Psoas muscle (tissue), 8 donors: Measurements from ENCODE around the gene ULK1. TPM values are rescaled to one million over a fixed set of nuclear protein-coding genes. Genes with fewer than 3 reads are reported as not detected.
A peak's percentile ranks its signal among the peaks of the same experiment; 100 is the strongest.

Source experiments
- ATAC-seq, 4 donors: fragments of 200-7000 bp; cut with Tn5 transposase; one replicate each; pipeline ENCODE4 v1.9.1; 2020; ENCODE audit warnings: moderate library complexity in 3 of 4, mild to moderate bottlenecking in 2 of 4
- DNase-seq, 2 donors: peaks; one replicate each; pipeline ENCODE4 v3.0.0-alpha.2; 2020
- H3K27ac ChIP-seq: fragments of 200-600 bp; one replicate; pipeline ENCODE4 v1.8.0; 2022
- H3K27me3 ChIP-seq, 3 donors: fragments of 200-600 bp in 1 of 3; one replicate each; pipeline versions ENCODE4 v1.6.1 to v1.8.0; 2013 to 2022; ENCODE audit warnings: low read length in 2 of 3, mild to moderate bottlenecking in 2 of 3, moderate library complexity in 1 of 3; ENCODE audit not compliant: insufficient read depth in 3 of 3
- H3K36me3 ChIP-seq, 2 donors: fragments of 200-600 bp in 1 of 2; one replicate each; pipeline versions ENCODE4 v1.6.1 to v1.8.0; 2013 to 2022; ENCODE audit warnings: low read depth in 1 of 2, mild to moderate bottlenecking in 1 of 2, moderate library complexity in 1 of 2; ENCODE audit not compliant: insufficient read depth in 1 of 2
- H3K4me1 ChIP-seq: fragments of 200-600 bp; one replicate; pipeline ENCODE4 v1.8.0; 2022
- H3K4me3 ChIP-seq: fragments of 200-600 bp; one replicate; pipeline ENCODE4 v1.8.0; 2022; ENCODE audit warnings: mild to moderate bottlenecking
- H3K9me3 ChIP-seq: fragments of 200-600 bp; one replicate; pipeline ENCODE4 v1.8.0; 2022
- WGBS, 3 donors: extraction: QIAGEN DNeasy Blood & Tissue Kit; methylation state at CpG; one replicate each; pipeline versions ENCODE4 v1.1.6 to v1.1.7; 2013; 5-methylcytosine and 5-hydroxymethylcytosine counted together
- intact Hi-C, 2 donors: fragments of 100-400 bp; cut with DNase I; formaldehyde crosslinking; loops; one replicate each; pipeline versions ENCODE4 v1.11.0 to v1.14.2; 2022
- polyA plus RNA-seq, 3 donors: library from polyadenylated mRNA; stranded (reverse); fragments of 200-250 nt; gene quantifications; one replicate each; pipeline ENCODE4 v1.2.3, GENCODE V29; 2013
- total RNA-seq, 4 donors: library from RNA; stranded (reverse); fragmentation: NEBNext Ultra II Directional in 2 of 4; extraction: Animal tissue kit (Norgen Biotek cat#: 25700) in 2 of 4; gene quantifications; one replicate each; pipeline versions ENCODE4 v1.2.1 to v1.2.4, GENCODE V29; 2021 to 2023
- TF ChIP-seq, protein P1 (sequence below): fragments of 200-600 bp; IDR thresholded peaks from one replicate; pipeline ENCODE4 v1.8.0; 2022; ENCODE audit warnings: antibody characterized with exemption
- donor health status: healthy with polysubstance abuse.
- donor health status: DM: no; HTN: no; CAD: no; lungs with moderate emphysema.
- donor health status: Bipolar disorder and iron deficiency.
- donor health status: healthy.
- donor health status: DM: yes; HTN: yes; CAD: no.
- donor health status: DM: no; HTN: no; CAD: no.
- donor health status: DM: no; HTN: no; CAD: no.
- donor health status: DM: yes; HTN: yes; CAD: no.

The ULK1 gene
- total and polyA plus RNA-seq, 7 donors: 4.1 to 90.4 (median 58.0) TPM

DNA sequence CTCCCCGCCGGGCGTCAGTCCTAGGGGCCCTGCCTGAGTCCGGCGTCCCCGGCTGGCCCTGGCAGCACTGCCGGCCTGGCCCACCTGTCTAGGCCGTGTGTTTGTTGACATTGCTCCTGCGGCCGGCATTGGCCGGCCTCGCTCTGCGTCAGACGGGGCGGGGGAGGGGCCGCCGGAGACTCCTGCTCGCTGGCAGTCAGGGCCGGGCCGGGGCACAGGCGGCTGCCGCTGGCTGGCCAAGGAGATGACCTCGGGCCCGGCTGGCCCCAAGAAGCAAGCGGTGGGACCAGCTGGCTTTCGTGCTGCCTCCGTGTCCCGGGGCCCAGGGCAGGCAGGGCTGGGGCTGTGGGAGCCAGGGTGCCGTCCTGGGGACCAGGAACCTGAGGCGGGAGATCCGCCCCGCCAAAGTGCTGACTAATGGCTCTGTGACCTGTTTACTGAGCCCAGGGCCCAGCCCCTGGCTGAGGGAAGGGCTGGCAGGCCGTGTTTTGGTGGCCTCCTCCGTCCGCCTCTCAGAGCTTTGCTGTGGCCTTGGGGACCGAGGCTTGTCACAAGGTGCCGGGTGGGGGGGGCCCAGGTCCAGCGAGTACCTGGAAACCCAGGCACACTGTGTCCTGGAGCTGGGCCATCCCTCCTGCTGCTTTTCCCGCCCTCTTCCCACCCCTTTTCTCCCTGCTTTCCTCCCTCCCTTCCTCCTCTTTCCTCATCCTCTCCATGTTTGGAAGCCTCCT lies 1.8 kb downstream of the ULK1 start:
- intact Hi-C loops: loop anchor here (2.0 to 5.0 kb wide), 3 partner anchors 33 to 53 kb away; partner anchors contain the start of genes EP400 (in 2 of the 2) and PUS1 (in 1 of the 2)

DNA sequence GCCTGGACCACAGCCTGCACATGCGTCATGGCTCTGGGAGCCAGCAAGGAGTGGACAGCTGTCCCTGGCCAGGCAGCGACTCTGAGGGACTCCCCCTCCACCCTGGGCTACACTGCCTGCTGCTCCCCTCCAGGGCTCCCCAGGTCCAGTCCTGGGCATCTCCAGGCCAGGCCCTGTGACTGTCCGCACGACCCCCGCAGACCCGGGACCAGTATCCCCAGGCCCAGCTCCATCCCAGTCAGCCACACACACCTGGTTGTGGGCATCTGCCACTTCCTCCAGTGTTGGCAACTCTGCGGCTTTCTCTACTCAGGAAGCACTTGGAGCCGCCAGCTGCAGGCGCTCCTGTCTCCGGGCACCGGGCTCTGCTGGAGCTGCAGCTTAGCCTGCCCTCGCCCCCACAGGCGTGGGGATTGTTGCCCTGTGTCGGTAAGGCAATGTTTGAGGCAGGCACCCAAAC lies 2.4 kb downstream of the ULK1 start:
- no peaks in the 10 kb centered on the region for H3K9me3 ChIP-seq
- DNase-seq (peak in 1 of 2 donors; percentile 98), ATAC-seq (peak; percentile 79 to 85 (median 82))
- peak overlapping the region; percentile 98 for H3K27ac ChIP-seq
- H3K36me3 ChIP-seq: peaks cover 0 to 10% of the 10 kb centered on the region in 2 donors
- intact Hi-C loops: loop anchor here (2.0 to 5.0 kb wide), 3 partner anchors 32 to 52 kb away; partner anchors contain the start of genes EP400 (in 2 of the 2) and PUS1 (in 1 of the 2)
- TF ChIP-seq, protein P1, sequence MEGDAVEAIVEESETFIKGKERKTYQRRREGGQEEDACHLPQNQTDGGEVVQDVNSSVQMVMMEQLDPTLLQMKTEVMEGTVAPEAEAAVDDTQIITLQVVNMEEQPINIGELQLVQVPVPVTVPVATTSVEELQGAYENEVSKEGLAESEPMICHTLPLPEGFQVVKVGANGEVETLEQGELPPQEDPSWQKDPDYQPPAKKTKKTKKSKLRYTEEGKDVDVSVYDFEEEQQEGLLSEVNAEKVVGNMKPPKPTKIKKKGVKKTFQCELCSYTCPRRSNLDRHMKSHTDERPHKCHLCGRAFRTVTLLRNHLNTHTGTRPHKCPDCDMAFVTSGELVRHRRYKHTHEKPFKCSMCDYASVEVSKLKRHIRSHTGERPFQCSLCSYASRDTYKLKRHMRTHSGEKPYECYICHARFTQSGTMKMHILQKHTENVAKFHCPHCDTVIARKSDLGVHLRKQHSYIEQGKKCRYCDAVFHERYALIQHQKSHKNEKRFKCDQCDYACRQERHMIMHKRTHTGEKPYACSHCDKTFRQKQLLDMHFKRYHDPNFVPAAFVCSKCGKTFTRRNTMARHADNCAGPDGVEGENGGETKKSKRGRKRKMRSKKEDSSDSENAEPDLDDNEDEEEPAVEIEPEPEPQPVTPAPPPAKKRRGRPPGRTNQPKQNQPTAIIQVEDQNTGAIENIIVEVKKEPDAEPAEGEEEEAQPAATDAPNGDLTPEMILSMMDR: no peak
- H3K27me3 ChIP-seq: no peaks in the 10 kb centered on the region
- peak overlapping the region; percentile 78 for H3K4me3 ChIP-seq
- peaks cover 49% of the 10 kb centered on the region for H3K4me1 ChIP-seq
- WGBS, 3 donors: 16 to 27% (median 18%) methylated on average over 14 of the region's 14 CpGs

More for the DNA sequence above, 1.8 kb downstream of the ULK1 start:
- Histone ChIP-seq H3K9me3 (no peaks in the 10 kb centered on the region), H3K27ac (peak overlapping the region; percentile 98), H3K4me3 (peak overlapping the region; percentile 78), H3K27me3 (no peaks in the 10 kb centered on the region), H3K4me1 (peaks cover 43% of the 10 kb centered on the region), H3K36me3 (peaks cover 0 to 10% of the 10 kb centered on the region in 2 donors)
- DNase-seq (peak; percentile 94 to 97), ATAC-seq (peak; percentile 85 to 87 (median 86))
- TF ChIP-seq, protein P1: no peak
- 1% methylated on average over 34 to 39 of the region's 39 CpGs for WGBS, 3 donors

DNA sequence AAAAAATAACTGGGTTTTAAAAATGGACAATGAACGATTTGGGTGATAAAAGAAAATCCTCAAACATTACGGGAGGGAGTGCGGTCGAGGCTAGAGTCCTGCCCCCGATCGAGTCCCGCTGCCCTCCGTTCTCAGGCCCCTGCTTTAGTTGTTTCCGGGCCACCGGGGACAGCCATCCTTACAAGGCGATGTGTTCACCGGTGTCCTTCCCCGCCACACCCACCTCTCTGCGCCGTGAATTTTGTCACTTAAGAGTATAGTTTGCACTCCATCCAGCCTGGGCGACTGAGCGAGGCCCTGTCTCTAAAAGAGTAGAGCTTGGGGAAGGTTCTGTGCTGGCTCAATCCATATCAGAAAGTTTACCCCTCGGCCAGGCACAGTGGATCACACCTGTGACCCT lies 2.9 kb downstream of the ULK1 start:
- Histone ChIP-seq H3K27ac (peak overlapping the region; percentile 98), H3K4me3 (peak overlapping the region; percentile 78), H3K4me1 (peaks cover 54% of the 10 kb centered on the region), H3K36me3 (peaks cover 0 to 10% of the 10 kb centered on the region in 2 donors), H3K9me3 (no peaks in the 10 kb centered on the region), H3K27me3 (no peaks in the 10 kb centered on the region)
- intact Hi-C loops: loop anchor here (2.0 to 5.0 kb wide), 3 partner anchors 32 to 52 kb away; partner anchors contain the start of genes EP400 (in 2 of the 2) and PUS1 (in 1 of the 2)
- WGBS, 3 donors: 62 to 85% (median 76%) methylated on average over 18 of the region's 18 CpGs
- peak in 1 of 2 donors; percentile 61 for DNase-seq
- TF ChIP-seq, protein P1: no peak
- no peak for ATAC-seq

DNA sequence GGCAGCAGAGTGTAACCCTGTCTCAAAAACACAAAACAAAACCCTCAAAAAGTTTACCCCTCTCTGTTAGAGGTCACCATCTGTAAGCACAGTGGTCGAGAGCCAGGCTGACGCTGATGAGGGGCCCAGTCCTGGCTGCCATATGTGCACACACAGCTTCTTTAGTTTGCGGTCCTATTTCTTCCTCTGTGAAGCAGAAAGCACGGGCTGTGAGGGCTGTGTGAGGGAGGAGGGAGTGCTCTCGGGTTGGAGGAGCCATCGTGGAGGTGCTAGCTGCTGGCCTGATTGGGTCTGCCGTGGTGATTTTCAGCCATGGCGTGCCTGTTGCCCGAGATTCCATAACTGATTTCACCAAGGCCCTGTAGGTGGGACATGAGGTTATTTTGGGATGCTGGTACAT lies 3.5 kb downstream of the ULK1 start:
- H3K27ac ChIP-seq: peak overlapping the region; percentile 98
- WGBS, 3 donors: 52 to 77% (median 63%) methylated on average over 9 of the region's 9 CpGs

More for the DNA sequence above, 3.5 kb downstream of the ULK1 start:
- ATAC-seq (no peak), DNase-seq (no peak)
- intact Hi-C loops: loop anchor here (2.0 to 5.0 kb wide), 3 partner anchors 31 to 51 kb away; partner anchors contain the start of genes EP400 (in 2 of the 2) and PUS1 (in 1 of the 2)
- Histone ChIP-seq H3K4me1 (peaks cover 60% of the 10 kb centered on the region), H3K36me3 (peaks cover 0 to 10% of the 10 kb centered on the region in 2 donors), H3K9me3 (no peaks in the 10 kb centered on the region), H3K27me3 (no peaks in the 10 kb centered on the region), H3K4me3 (peak overlapping the region; percentile 78)
- TF ChIP-seq, protein P1: no peak
